GM19035 (cell line): ENCODE measurements around the gene SEMA3D.

ENCODE experiments used
- ATAC-seq: cut with Tn5 transposase; IDR thresholded peaks from one replicate; pipeline ENCODE4 v1.9.1; 2021; ENCODE audit not compliant: unreplicated experiment

Gene SEMA3D

DNA sequence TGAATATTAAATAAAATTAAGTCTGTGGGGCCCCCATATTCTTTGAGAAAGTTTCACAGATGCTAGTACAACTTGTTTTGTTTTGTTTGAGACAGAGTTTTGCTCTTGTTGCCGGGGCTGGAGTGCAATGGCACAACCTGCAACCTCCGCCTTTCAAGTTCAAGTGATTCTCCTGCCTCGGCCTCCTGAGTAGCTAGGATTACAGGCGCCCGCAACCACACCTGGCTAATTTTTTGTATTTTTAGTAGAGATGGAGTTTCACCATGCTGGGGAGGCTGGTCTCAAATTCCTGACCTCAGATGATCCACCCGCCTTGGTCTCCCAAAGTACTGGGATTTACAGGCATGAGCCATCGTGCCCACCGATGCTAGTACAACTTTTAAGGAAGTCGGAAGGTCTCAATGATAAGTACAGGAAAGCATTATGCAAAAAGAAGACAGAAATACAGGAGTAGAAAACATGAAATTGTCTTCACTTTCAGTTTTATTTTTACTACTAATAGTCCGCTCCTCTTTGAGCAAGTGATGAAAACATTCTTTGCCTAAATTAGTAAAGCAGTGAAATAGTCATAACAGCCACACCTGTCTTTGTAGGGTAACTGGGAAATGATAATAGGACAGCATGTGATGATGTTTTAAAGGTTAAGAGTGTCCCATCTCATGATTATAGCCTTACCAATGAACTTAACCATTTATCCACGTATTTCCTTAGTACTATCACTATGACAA is 147.5 kb downstream of the SEMA3D start:
- peak; percentile 91 for ATAC-seq

- no peak for ATAC-seq
Measured at GRCh38 chr7:85038466-85038865, 148.4 kb downstream of the SEMA3D start.

DNA sequence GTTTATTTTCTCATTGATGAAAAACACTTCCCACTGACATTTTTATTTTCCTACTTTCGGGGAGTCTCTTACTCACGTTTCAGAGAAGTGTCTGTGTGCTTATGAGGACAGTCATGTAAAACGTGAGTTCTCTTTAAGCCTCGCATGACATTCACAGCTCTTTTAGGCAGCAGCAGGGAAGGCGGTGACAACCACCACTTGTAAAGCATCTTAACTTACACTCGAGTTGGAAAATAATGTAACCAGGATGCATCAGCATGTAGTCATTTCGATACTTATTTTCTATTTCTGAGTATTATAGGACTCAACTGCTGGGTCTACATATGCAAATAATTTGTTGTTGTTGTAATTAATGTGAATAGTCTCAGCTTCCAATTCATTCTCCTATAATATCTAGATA is 153.6 kb downstream of the SEMA3D start:
- no peak for ATAC-seq

- ATAC-seq = no peak
Measured at GRCh38 chr7:85031475-85031874, 155.4 kb downstream of the SEMA3D start.

- peak; percentile 69 for ATAC-seq
Measured at GRCh38 chr7:85030893-85031292, 156.0 kb downstream of the SEMA3D start.

DNA sequence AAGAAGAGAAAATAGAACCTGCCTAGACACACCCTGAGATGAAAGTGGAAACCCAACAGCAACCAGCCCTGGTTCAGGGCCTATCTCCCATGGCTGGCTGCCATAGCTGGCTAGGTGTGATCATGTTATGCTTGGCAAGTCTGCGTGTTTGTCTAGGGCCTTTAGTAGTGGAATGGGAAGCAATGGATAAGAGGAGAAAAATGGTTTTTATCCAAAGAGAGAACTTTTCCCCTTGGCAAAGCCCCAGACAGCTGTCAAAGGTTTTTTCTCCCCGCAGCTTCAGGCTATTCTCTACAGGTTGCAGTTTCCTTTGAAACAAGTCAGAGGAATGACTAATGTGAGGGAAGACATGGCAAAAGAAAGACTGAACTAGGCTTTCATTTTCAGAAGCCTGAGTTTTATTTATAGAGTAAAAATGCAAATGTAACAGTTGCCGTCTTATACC is 161.5 kb downstream of the SEMA3D start:
- ATAC-seq = peak; percentile 70

DNA sequence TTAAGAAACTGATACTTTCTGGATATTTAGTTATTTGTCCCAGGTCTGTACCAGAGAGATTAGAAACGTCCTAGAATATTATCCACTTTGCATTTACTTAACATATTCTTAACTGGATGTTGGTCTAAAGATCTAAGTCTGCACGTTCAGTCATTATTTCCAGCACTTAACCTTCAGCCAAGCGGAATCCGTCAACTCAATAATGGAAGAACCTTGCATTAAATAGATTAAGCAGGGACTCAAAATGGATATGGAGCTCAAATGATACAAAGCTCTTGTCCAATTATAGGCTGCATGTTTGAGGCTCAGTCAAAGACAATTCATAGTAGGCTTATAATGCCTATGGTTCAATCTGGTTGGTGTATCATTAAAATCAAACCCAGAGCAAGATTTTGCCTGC is 162.9 kb downstream of the SEMA3D start:
- ATAC-seq = no peak

DNA sequence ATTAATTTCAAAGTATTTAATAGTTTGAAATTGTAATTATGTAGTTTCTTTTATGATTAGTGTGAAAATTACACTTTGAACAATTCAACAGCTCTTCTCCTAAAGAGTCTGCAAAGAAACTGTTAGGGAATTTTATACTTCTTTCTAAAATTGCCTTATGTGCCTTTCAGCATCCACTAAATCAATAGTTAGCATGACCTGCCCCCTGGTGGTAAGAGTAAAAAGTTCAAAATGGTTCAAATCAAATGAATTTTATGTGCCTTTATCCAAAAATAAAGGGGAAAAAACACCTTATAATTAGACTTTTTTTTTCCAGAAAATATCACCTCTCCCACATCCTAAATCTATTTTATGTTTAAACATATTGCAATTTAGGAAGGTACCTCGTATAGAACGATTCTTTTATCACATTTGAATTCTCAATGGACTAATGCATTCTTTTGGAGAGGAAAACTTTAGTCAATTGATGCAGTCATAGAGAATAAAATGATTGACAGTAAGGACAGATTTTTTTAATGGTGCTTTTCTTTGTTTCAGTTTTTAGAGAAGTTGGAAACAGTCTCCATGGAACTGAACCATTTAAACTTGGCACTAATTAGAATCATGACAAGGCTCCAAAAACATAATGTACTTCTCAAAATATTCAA is 163.7 kb downstream of the SEMA3D start:
- ATAC-seq = no peak

GRCh38 chr7:85022064-85022697 is 164.7 kb downstream of the SEMA3D start:
- no peak for ATAC-seq

DNA sequence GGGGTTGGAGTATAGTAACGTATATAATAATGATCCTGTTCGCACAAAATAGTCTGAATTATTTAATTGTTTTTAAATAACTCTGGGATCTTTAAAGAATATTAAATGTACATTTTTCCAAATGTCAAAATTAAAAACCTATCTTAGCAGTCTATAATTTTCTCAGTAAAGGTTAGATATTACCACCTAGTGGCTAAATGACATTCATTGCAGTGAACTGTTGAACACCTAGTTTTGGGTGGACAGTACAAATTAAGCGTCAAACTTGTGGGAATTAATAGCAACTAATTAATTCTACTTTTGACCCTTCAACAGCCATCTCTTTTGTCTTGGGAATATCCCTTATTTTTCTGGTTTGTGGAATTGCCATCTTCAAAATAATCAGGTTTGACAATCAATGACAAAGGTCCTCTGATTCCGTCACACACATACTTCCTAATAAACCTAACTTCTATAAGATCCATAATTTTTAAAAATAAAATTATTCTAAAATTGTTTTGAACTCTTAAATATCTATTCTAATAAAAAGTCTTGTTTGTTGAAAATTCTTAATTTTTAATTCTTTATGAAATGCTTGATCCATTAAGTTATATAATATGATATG is 165.7 kb downstream of the SEMA3D start:
- no peak for ATAC-seq

GRCh38 chr7:85019778-85020177 is 167.1 kb downstream of the SEMA3D start:
- no peak for ATAC-seq

DNA sequence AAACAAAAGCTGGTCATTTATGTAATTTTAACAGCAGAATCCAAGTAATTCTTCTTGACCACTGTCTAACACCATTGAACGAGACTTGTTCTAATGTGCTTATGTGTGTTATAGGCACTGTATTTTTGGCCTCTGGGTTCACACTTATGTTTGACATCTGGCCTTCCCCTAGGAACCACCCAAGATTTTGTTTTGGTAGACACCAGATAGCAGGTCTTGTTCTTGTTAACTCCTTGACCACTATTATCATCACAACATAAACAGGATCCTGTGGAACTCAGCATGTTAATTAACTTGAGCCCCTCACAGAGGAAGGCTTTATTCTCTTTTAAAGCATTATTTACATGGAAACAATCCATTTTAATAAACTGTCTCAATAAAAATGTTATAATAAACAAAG is 167.7 kb downstream of the SEMA3D start:
- no peak for ATAC-seq

GRCh38 chr7:85018498-85018897 is 168.4 kb downstream of the SEMA3D start:
- no peak for ATAC-seq

- ATAC-seq = no peak
Measured at GRCh38 chr7:85016286-85016685, 170.6 kb downstream of the SEMA3D start.

DNA sequence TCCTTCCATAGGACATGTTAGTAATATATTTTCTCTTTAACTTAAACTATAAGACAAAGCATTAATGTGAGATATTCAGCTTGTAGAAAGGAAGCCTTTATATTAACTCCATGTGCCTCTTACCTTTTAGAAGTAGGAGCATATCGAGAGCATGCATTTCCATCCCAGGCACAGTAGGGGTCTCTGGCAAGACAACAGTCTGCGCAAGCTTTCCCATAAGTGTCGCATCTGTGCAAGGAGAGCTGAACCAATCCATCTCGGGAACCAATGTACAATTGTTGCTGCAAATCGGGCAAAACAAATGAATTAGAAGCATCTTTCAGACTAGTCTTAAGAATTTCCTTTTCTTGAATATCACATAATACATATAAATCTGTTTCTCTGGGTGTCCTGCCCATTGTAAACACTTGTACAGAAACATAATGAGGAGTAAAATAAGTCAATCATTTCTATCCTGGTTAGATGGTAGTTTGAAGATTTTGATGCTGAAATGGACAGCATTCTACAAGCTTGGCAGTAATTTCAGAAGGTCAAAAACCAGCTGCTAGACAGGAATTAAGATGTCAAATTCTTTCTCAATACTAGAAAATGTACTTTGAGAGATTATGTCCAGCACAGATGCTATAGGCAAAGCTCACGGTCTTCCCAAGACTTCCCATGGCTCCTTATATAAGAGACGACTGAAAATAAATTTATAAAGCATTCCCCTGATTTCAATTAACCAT is 171.8 kb downstream of the SEMA3D start:
- no peak for ATAC-seq

DNA sequence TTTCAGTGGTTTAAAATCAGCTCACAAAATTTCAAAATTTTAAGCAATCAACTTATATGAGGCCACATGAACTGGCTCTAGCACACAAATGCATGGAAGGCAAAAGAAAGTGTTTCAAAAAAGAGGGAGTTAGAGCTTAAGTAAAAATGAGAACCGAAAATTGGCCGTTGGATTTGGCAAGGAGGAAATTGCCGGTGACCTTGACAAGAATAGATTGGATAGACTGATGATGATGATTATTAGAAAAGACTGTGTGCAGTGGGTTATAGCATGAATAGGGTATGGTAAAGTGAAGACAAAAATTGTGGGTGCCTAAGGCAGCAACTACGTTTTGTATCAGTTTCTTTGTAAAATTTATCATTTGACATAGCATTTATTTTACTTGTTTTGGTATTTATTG is 175.7 kb downstream of the SEMA3D start:
- ATAC-seq = no peak

GRCh38 chr7:85010306-85010705 is 176.6 kb downstream of the SEMA3D start:
- no peak for ATAC-seq

DNA sequence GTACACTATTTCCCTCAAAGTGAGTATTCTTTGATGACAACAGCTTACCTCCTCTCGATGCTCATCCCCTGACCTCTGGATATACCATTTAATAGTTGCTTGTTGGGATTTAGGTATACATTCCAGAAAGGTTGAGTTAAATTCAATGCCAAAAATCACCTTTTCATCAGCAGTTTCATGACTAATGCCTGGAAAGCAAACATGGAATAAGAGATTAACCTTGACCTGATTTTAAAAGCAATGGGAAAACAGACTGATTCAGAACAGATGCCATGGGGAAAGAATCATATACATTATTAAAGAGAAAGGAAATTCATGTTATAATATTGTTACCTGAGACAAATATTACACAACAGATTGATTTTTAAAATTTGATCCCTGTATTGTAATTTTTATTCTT is 180.1 kb downstream of the SEMA3D start:
- ATAC-seq = no peak

GRCh38 chr7:85004402-85004801 is 182.5 kb downstream of the SEMA3D start:
- no peak for ATAC-seq

DNA sequence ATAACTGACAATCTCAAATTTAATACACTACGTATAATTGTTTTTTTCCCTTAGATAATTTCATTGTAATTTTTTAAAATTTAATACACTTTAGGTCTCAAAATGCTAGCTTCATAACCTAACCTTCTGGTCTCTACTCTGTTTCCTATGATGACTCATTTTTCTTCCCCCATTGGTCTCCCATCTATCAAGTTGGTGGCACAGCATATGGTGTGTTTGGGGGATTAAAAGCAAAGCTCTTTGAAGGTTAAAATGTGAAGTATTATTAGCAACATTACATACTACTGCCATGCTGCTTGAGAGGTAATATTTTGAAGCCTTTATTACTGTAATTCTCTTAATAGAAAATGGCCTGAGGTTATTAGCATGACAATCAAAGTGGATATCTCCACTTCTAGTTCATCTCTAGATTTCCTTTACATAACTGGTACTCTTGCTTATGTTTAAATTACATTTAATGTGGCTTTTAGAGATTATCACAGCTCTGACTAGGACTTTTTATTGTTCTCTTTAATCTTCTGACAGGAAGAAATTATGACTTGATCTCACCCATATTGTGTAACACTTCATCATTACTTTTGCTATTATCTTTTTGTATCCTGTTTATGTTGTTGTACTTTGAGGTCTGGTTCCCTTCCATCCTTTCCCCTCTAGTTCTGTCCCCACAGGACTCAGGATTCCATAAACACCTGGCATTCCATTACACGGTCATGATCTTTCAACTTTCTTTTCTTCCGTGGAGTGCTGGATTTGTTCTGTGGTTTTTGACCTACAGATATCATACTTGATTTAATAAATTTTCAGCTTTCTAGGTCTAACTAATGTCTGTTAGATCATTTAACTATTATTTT is 185.1 kb downstream of the SEMA3D start:
- no peak for ATAC-seq
